Activated T-cell treated with anti-CD3 and anti-CD28 coated beads, Interleukin-2, amount 50 U/mL, for 24 hours (primary cell): ENCODE results near the gene APEH.

ENCODE experiments used
- DNase-seq: peaks from one replicate; pipeline ENCODE4 v3.0.0-alpha.2; 2020
- H3K27ac Mint-ChIP-seq: 2 replicates; pipeline ENCODE4 v1.8.0; 2020; ENCODE audit warnings: mild to moderate bottlenecking, mixed read lengths
- H3K27me3 Mint-ChIP-seq: 2 replicates; pipeline ENCODE4 v1.8.0; 2020; ENCODE audit warnings: mixed read lengths
- H3K36me3 Mint-ChIP-seq: 2 replicates; pipeline ENCODE4 v1.8.0; 2020; ENCODE audit warnings: low read depth, mixed read lengths
- H3K4me1 Mint-ChIP-seq: 2 replicates; pipeline ENCODE4 v1.8.0; 2020; ENCODE audit warnings: low read depth, mixed read lengths
- H3K4me3 Mint-ChIP-seq: 2 replicates; pipeline ENCODE4 v1.8.0; 2020; ENCODE audit warnings: mild to moderate bottlenecking, moderate library complexity, mixed read lengths
- H3K9me3 Mint-ChIP-seq: 2 replicates; pipeline ENCODE4 v1.8.0; 2020; ENCODE audit warnings: mixed read lengths

Gene APEH

GRCh38 chr3:49714728-49715550, 40.8 kb downstream of the APEH start:
- H3K27me3 Mint-ChIP-seq = no peaks in the 10 kb centered on the region
- peaks cover 47% of the 10 kb centered on the region for H3K36me3 Mint-ChIP-seq
- H3K27ac Mint-ChIP-seq = peak overlapping the region; percentile 59
- no peak for DNase-seq
- H3K4me3 Mint-ChIP-seq = no peak overlapping the region
- H3K4me1 Mint-ChIP-seq = peaks cover 26% of the 10 kb centered on the region
- no peaks in the 10 kb centered on the region for H3K9me3 Mint-ChIP-seq

- Mint-ChIP-seq H3K9me3 (no peaks in the 10 kb centered on the region), H3K27ac (peak overlapping the region; percentile 59), H3K27me3 (no peaks in the 10 kb centered on the region), H3K4me3 (no peak overlapping the region), H3K36me3 (peaks cover 52% of the 10 kb centered on the region), H3K4me1 (peaks cover 33% of the 10 kb centered on the region)
- DNase-seq = no peak
Measured at GRCh38 chr3:49715611-49716121, 41.5 kb downstream of the APEH start.

- H3K4me3 Mint-ChIP-seq = no peak overlapping the region
- peaks cover 38% of the 10 kb centered on the region for H3K4me1 Mint-ChIP-seq
- H3K27me3 Mint-ChIP-seq = no peaks in the 10 kb centered on the region
- H3K9me3 Mint-ChIP-seq = no peaks in the 10 kb centered on the region
- H3K36me3 Mint-ChIP-seq = peaks cover 55% of the 10 kb centered on the region
- H3K27ac Mint-ChIP-seq = no peak overlapping the region
- no peak for DNase-seq
Measured at GRCh38 chr3:49716169-49716568, 42.0 kb downstream of the APEH start.

GRCh38 chr3:49716691-49717210, 42.6 kb downstream of the APEH start:
- no peak overlapping the region for H3K27ac Mint-ChIP-seq
- peaks cover 56% of the 10 kb centered on the region for H3K36me3 Mint-ChIP-seq
- peaks cover 41% of the 10 kb centered on the region for H3K4me1 Mint-ChIP-seq
- H3K27me3 Mint-ChIP-seq = no peaks in the 10 kb centered on the region
- DNase-seq = no peak
- no peak overlapping the region for H3K4me3 Mint-ChIP-seq
- no peaks in the 10 kb centered on the region for H3K9me3 Mint-ChIP-seq

- H3K27ac Mint-ChIP-seq = peak overlapping the region; percentile 52
- no peaks in the 10 kb centered on the region for H3K27me3 Mint-ChIP-seq
- no peak overlapping the region for H3K4me3 Mint-ChIP-seq
- no peak for DNase-seq
- no peaks in the 10 kb centered on the region for H3K9me3 Mint-ChIP-seq
- peaks cover 45% of the 10 kb centered on the region for H3K4me1 Mint-ChIP-seq
- H3K36me3 Mint-ChIP-seq = peaks cover 59% of the 10 kb centered on the region
Measured at GRCh38 chr3:49717211-49717958, 43.2 kb downstream of the APEH start.

- peak; percentile 42 for DNase-seq
- peaks cover 66% of the 10 kb centered on the region for H3K36me3 Mint-ChIP-seq
- H3K4me3 Mint-ChIP-seq = peak overlapping the region; percentile 75
- no peaks in the 10 kb centered on the region for H3K9me3 Mint-ChIP-seq
- H3K4me1 Mint-ChIP-seq = peaks cover 46% of the 10 kb centered on the region
- H3K27me3 Mint-ChIP-seq = no peaks in the 10 kb centered on the region
- H3K27ac Mint-ChIP-seq = peak overlapping the region; percentile 77
Measured at GRCh38 chr3:49717959-49718857, 44.1 kb downstream of the APEH start.

GRCh38 chr3:49718858-49719213, 44.7 kb downstream of the APEH start:
- H3K4me3 Mint-ChIP-seq = peak overlapping the region; percentile 75
- peaks cover 69% of the 10 kb centered on the region for H3K36me3 Mint-ChIP-seq
- no peak for DNase-seq
- H3K27me3 Mint-ChIP-seq = no peaks in the 10 kb centered on the region
- peaks cover 47% of the 10 kb centered on the region for H3K4me1 Mint-ChIP-seq
- H3K27ac Mint-ChIP-seq = peak overlapping the region; percentile 77
- H3K9me3 Mint-ChIP-seq = no peaks in the 10 kb centered on the region

GRCh38 chr3:49719214-49719884, 45.2 kb downstream of the APEH start, which contains the start of gene AMIGO3:
AMIGO3 (minus strand) TSS chr3:49719684; CDS start chr3:49719465, 219 bp downstream.
- H3K36me3 Mint-ChIP-seq = peaks cover 70% of the 10 kb centered on the region
- H3K4me3 Mint-ChIP-seq = peak within 1 kb of the TSS; percentile 75
- peak; percentile 94 for DNase-seq
- H3K27ac Mint-ChIP-seq = peak within 1 kb of the TSS; percentile 77
- no peaks in the 10 kb centered on the region for H3K9me3 Mint-ChIP-seq
- peaks cover 50% of the 10 kb centered on the region for H3K4me1 Mint-ChIP-seq
- no peaks in the 10 kb centered on the region for H3K27me3 Mint-ChIP-seq

GRCh38 chr3:49720855-49721595, 46.9 kb downstream of the APEH start:
- Mint-ChIP-seq H3K9me3 (no peaks in the 10 kb centered on the region), H3K27me3 (no peaks in the 10 kb centered on the region), H3K4me1 (peaks cover 57% of the 10 kb centered on the region), H3K4me3 (peak overlapping the region; percentile 21), H3K36me3 (peaks cover 64% of the 10 kb centered on the region), H3K27ac (peak overlapping the region; percentile 77)
- no peak for DNase-seq

- Mint-ChIP-seq H3K4me1 (peaks cover 57% of the 10 kb centered on the region), H3K36me3 (peaks cover 65% of the 10 kb centered on the region), H3K27ac (peak overlapping the region; percentile 77), H3K4me3 (peak overlapping the region; percentile 96), H3K27me3 (no peaks in the 10 kb centered on the region), H3K9me3 (no peaks in the 10 kb centered on the region)
- DNase-seq = no peak
Measured at GRCh38 chr3:49721596-49721895, 47.4 kb downstream of the APEH start.

- DNase-seq = no peak
- Mint-ChIP-seq H3K4me1 (peaks cover 57% of the 10 kb centered on the region), H3K27ac (peak overlapping the region; percentile 97), H3K9me3 (no peaks in the 10 kb centered on the region), H3K36me3 (peaks cover 71% of the 10 kb centered on the region), H3K4me3 (peak overlapping the region; percentile 96), H3K27me3 (no peaks in the 10 kb centered on the region)
Measured at GRCh38 chr3:49721896-49722781, 48.0 kb downstream of the APEH start.

- DNase-seq = no peak
- Mint-ChIP-seq H3K27ac (peak overlapping the region; percentile 97), H3K27me3 (no peaks in the 10 kb centered on the region), H3K36me3 (peaks cover 76% of the 10 kb centered on the region), H3K9me3 (no peaks in the 10 kb centered on the region), H3K4me3 (peak overlapping the region; percentile 96), H3K4me1 (peaks cover 57% of the 10 kb centered on the region)
Measured at GRCh38 chr3:49722896-49723295, 48.7 kb downstream of the APEH start.
